Glomerular endothelial cell (primary cell): ENCODE results near the gene INTS15. TPM values are rescaled to one million over a fixed set of nuclear protein-coding genes. Genes with fewer than 3 reads are reported as not detected.

ENCODE experiments used
- DNase-seq: peaks from one replicate; pipeline ENCODE4 v3.0.0-alpha.2; 2011; ENCODE audit warnings: low read depth, low spot score; ENCODE audit errors: extremely low read depth
- total RNA-seq: library from RNA; depleted of rRNA; stranded (reverse); fragments of >200 nt; gene quantifications from 2 replicates; pipeline ENCODE4 v1.2.3, GENCODE V29; 2015

INTS15 gene
- 24.1 and 30.9 TPM in 2 replicates for total RNA-seq

DNA sequence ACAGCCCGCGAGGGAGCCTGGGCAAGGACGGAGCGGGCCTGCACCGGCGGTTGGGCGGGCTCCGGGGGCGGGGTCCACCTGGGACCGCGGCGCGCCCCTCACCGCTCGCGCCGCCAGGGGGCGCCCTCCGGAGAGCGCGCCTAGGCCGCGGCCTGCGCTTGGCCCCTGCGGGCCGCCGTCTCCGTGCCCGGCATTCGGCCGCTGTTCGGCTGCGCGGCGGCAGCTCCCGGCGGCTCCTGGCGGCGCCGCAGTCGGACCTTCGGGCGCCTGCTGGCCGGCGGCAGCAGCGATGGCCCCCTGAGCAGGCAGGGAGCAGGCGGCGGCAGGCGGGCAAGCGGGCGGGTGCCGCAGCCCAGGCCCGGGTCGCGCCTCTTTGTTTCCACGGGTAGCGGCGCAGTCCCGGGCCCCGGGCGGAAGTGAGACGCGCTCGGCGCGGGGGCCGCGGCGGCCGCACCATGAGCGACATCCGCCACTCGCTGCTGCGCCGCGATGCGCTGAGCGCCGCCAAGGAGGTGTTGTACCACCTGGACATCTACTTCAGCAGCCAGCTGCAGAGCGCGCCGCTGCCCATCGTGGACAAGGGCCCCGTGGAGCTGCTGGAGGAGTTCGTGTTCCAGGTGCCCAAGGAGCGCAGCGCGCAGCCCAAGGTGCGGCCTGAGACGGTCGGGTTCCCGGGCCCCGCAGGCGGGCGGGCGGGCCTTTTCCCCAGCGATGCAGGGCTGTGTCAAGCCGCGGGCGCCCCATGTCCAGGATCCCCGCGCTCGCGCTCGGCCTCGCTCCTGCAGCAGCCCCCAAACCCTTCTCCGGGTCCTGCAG is at the start of gene INTS15:
Gene INTS15, plus strand, starts transcription at position 193 of the 816 bp plus-strand sequence. Its CDS starts 263 bp downstream, at position 456.
- no peak for DNase-seq

DNA sequence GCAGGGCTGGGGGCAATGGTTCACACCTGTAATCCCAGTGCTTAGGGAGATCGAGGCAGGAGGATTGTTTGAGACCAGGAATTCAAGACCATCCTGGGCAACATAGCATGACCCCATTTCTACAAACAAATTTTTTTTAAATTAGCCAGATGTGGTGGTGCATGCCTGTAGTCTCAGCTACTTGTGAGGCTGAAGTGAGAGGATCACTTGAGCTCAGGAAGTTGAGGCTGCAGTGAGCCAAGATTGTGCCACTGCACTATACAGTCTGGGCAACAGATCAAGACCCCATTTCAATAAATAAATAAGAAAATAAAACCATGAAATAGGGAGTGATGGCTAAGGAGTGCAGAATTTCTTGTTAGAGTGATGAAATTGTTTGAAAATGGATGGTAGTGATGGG is 47.5 kb upstream of the INTS15 start:
- no peak for DNase-seq

DNA sequence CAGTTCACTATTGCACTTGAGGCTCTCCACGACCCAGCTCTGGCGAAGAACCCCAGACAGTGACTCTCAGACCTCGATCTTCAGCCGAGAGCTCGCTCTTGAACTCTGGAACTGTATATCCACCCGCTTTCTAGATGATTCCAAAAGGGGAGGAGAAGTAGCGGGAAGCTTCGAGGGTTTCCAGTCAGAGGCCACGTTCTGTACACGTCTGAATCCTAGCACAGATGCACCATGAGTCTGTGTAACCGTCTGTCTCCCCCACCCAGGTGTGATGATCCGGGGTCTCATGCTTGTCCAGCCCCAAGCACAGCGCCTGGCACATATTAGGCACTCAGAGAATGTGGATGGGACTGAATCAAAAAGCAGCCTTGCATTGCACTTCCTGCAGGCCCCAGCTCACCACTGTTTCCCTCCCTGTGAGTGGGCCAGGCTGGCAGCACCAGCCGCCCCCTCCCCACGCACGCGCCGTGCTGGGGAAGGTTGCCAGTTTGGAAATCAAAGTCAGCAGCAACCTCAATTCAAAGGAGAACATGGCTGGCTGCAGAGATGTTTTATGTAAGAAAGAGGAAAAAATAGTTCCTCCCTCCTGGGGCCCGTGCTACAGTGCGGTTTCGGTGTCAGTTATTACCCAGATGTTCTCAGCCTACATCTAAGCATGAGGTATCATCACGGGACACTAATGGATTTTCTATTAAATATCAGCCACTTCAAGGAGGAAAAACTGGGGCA is 44.3 kb upstream of the INTS15 start:
- DNase-seq, result no peak

DNA sequence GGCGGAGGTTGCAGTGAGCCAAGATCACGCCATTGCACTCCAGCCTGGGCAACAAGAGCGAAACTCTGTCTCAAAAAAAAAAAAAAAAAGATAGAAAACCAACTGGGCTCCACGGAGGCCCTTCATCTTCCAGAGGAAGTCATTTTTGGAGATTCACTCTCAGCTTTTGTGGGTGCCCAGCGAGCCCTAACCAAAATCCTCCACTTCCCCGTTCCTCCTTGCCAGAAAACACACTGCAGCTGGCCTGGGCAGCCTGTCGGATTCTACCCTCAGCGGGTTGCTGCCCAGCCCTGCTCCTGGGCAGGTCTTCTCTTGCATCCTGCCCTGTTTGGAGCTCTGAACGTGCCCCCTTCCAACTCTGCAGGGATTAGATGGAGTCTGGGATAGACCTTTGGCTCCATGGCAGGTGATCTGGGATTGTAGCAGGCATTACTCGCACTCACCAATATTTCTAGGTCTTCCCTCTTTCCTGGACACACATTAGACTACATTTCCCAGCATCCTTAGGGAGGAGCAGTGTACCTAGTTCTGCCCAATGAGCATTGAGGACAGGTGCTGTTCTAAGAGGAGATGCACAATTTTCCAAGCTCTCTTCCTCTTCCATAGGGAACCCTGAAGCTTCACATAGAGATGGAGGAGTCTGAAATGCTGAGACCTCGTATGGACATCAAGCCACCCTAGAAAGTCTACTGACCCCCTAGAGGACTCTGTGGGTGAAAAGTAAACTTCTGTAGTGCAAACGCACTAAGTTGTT is 43.1 kb upstream of the INTS15 start:
- DNase-seq, result no peak

DNA sequence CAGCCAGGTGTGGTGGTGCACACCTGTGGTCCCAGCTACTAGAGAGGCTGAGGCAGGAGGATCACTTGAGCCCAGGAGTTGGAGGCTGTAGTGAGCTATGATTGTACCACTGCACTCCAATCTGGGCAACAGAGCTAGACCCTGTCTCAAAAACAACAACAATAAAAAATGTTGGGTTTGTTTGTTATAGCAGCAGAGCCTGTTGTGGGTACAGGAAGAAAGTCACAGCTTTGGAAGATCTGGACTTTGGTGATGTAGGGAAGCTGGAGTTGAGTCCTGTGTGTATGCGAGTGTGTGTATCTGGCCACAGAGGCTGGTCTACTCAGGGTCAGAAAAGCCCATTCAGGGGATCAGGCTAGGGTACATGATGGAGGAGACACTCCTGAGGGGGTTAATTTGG is 42.4 kb upstream of the INTS15 start:
- no peak for DNase-seq

DNA sequence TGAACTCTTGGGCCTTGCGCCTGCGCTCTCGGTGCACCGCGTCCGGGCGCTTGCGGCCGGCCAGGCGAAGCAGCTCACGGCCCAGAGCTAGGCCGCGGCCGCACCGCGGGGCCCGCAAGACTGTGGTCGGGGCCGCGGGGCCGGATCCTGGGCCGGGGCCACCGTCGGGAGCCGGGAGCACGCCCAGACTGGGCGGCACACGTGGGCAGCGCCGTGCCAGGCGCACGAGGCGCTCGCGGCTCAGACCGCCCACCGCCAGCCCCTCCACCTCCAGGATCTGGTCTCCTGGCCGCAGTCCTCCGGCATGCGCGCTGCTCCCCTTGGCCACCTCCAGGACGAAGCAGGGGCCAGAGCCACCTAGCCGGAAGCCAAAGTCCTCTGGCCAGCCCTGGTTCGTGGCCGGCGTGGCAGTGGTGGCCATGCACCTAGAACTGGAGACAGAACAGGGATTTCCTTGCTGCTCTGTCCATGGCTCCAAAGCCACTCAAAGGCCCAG is 38.8 kb upstream of the INTS15 start, which contains the start of gene GRID2IP:
Gene GRID2IP, minus strand, starts transcription at position 446 of the 496 bp plus-strand sequence. Its CDS starts 25 bp downstream, at position 421.
- no peak for DNase-seq

DNA sequence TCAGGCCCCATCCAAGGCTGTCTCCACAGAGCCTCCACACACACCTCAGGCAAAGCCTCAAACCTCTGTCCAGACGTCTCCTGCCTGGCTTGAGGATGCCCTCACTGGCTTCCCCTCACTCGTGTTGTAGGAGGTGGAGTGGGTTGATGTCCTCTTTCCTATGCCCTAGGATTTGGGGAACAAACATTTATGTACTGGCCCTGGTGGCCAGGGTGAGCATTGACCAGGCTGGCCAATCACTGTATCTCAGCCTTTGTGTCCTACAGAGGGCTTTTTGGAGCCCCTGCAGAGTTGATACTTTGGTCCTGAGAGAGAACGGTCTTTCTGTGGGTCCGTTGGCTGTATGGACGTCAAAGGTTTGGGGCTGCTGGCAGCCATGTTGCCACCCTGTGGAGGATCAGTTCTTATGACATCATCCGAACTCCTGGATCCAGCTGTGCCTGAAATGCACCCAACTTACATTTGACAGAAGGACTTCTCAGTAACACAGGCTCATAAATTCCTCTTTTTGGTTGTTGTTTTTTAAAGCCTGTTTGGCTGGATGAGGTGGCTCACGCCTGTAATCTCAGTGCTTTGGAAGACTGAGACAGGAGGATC is 36.3 kb upstream of the INTS15 start:
- no peak for DNase-seq

DNA sequence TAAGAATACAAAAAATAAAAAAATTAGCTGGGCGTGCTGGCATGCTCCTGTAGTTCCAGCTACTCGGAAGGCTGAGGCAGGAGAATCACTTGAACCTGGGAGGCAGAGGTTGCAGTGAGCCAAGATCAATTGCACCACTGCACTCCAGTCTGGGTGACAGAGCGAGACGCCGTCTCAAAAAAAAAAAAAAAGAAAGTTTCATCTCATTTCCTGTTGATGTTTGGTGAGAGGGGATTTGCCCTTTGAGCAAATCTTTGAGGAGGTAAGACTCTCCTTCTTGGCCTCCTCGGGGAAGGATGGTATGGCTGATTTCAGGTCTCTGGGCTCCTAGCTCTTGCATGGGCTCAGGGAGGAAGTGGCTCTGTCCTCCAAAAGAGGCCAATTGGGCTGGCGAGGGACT is 35.0 kb upstream of the INTS15 start:
- DNase-seq, result no peak

DNA sequence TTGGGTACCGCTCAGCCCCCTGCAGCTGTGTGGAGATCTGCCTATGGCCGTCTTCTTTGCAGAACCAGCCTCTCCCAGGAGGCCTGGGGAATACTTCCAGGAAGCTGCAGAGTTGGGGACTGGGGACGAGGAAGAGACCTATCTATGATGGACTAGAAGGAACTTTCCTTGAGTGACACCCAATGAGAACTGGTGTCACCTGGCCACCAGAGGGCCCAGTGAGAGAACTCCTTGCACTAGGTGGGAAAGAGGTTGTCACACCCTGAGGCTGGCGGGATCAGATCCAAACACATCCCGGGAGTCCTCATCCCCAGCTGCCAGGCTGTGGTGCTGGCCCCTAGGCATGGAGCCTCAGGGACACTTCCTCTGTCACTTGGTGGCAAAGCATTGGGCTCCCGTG is 33.6 kb upstream of the INTS15 start:
- no peak for DNase-seq

DNA sequence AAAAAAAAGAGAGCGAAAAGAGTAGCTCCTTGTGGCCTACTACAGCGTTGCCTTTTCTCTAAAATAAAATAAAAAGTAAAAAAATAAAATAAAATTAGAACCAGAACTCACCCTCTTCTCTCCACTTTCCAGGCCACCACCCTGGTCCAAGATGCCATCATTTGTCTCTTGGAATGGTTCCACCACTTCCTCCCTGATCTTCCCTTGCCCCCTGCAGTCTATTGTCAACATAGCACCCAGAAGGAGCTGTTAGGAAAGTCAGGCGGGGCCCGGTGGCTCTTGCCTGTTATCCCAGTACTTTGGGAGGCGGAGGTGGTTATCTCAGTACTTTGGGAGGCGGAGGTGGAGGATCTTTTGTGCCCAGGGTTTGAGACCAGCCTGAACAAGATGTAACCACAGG is 31.0 kb upstream of the INTS15 start:
- no peak for DNase-seq

DNA sequence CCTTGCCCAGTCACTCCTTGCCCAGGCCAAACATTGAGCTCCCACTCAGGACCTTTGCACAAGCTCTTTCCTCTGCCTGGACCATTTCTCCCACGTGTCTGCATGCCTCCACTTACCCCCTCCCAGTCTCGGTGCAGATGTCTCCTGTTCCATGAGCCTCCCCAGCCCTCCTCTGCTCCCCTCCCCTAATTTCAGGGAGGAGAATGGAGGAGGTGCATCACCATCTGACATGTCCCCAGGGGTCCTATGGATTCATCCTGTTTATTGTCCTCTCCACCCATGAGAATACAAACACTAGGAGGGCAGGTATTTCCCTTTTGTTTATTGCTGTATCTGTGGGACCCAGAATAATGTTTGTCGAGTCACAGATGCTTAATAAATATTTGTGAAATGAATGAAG is 29.9 kb upstream of the INTS15 start:
- no peak for DNase-seq

DNA sequence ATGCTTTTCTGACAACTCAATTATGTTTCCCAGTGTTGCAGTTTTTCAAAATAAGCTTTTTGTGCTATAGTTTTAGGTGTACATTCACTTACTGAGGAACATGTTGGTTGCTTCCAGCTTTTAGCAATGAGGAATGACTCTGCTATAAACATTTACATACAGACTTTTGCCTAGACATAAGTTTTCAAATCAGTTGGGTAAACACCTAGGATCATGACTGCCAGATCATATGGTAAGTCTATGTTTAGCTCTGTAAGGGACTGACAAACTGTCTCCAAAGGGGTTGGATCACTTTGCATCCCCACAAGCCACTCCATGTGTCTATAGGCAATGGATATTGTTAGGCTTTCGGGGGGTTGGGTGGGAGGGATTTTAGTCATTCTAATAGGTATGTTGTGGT is 27.7 kb upstream of the INTS15 start:
- DNase-seq, result no peak

DNA sequence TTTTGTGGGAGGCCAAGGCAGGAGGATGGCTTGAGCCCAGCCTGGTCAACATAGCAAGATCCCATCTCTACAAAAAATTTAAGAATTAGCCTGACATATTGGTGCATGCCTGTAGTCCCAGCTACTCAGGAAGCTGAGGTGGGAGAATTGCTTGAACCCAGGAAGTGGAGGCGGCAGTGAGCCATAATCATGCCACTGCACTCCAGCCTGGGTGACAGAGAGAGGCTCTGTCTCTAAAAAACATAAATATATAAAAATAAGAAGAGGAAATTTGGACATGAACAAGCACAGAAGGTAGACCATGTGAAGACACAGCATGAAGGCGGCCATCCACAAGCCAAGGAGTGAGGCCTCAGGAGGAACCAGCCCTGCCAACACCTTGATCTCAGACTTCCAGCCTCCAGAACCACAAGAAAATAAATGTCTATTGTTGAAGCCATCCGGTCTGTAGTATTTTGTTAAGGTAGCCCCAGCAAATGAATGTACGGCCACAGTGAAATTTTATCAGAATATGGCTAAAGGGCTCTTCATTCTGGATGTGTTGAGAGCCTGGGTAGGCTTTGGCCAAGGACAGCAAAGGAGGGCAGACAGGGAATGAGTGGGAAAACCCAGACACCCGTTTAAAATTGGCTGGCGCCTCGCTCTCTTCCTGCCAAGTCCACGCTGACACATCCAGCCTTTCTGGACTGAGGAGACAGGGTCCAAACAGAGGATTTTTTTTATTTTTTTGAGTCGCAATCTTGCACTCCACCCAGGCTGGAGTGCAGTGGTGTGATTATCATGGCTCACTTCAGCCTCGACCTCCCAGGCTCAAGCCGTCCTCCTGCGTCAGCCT is 25.7 kb upstream of the INTS15 start:
- DNase-seq, result no peak

DNA sequence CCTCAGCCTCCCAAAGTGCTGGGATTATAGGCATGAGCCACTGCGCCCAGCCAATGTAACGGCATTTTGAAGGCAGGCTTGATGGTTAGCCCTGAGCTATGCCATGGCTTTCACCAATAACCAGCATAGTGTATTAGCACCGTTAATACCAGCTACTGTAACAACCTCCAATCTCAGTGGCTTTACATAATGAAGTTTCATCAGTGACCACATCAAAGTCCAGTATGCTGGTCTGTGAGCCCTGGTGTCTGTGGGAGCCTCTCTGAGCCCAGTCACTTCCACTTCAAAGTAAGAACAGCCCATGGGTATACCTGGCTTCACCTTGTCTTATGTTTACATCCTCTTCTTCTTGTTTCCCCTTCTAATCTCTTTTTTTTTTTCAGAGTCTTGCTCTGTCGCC is 24.2 kb upstream of the INTS15 start:
- DNase-seq, result no peak

DNA sequence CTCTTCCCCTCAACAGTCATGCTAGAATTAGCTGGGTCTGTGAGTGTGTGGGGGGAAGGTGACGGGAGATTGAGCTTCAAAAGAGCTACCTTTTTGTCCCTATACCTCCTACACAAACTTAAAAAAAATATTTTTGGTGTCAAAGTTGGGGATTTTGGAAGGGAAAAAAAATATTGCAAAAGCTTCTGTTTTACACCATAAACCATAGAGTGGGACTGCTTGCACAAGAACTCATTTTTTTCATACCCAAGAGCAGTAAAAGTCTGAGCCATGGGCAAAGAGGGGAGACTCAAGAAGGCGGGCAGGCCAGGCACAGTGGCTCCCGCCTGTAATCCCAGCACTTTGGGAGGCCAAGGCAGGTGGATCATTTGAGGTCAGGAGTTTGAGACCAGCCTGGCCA is 21.9 kb upstream of the INTS15 start:
- no peak for DNase-seq

DNA sequence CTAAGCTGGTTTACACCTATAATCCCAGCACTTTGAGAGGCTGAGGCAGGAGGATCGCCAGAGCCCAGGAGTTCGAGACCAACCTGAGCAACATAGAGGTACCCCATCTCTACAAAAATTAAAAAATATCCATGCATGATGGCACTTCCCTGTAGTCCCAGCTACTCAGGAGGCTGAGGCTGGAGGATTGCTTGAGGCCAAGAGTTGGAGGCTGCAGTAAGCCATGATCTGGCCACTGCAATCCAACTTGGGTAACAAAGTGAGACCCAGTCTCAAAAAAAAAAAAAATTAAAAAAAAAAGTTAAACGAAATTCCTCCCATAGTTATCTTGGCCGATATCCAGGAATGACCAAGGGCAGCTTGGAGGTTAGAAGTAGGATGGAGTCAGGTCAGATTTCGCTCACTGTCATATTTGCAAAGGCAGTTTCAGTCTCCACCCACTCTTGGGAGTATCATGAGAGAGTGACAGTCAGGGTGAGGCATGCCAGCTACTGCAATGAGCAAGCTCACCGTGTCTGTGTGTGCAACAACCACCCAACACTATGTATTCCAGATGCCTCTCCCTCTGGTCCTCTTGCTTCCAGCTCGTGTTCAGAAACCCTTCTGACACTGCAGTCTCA is 18.6 kb upstream of the INTS15 start:
- DNase-seq, result no peak

DNA sequence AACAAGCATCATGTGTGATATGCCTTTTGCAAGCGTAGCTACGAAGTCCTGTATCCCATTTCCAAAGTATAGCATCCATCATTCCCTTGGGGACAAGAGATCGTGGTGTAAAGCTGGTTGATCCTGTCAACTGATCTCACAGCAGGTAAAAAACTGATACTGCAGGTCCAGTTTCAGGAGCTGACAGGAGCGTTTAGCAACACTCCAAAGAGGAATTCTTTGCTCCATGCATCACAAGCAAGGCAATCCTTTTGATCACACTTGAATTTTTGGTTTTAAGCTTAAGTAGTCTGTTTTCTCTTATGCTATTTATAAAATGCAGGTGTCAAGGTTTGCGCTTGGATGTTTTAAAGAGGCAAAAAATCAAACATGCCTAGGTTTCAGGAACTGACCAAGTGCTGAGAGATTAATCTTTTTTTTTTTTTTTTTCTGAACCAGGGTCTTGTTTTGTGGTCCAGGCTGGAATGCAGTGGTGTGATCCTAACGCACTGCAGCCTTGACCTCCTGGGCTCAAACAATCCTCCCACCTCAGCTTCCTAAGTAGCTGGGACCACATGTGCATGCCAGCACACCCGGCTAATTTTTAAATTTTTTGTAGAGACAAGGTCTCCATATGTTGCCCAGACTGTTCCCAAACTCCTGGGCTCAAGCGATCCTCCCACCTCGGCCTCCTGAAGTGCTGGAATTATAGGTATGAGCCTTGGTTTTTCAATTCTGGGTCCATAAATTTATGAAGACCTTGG is 14.4 kb upstream of the INTS15 start:
- DNase-seq, result no peak

DNA sequence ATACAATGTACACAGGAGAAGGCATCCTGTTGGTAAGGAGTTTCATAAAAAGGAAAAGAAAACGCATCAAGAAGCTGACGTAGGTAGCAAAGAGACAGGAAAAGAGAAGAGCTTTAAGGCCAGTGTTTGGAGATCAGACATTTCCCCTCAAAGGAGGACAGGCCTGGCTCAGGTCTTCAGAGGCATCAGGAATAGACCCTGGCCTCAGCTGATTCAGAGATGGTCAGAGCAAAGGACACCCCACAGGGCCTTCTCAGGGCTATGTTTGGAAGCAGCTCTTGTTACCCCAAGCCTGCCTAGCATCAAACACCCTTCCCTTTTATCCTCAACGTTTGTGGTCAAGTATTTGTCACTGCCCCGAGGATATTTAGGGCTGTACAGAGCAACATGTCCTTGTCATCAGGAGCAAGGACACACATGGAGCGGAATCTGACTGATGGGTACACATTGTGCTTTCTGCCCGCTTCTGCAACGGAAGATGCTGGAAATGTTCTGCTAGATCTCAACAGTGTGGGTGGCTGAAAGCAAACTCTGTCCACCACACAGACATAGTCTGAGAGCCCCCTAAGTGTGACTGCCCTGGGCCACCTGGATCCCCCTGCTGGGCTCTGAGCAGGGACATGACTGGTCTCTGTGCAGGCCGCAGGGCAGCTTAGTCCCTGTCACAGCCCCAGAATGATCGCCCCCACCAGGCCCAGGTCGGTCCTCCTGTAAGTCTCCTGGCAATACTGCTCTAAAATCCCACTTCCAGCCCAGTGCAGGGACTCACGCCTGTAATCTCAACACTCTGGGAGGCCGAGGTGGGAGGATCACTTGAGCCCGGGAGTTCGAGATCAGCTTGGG is 13.6 kb upstream of the INTS15 start:
- no peak for DNase-seq
